Right hindlimb (tissue), 1 donor: ENCODE results near the gene ANO10.
"Not testable (repeated sequence)": the region's sequence is repeated elsewhere in the genome, so short reads cannot be mapped to it uniquely, and the experiment has no call there.

ENCODE experiments used
- DNase-seq: peaks from one replicate; pipeline ENCODE4 v3.0.0-alpha.2; 2018

The ANO10 gene

DNA sequence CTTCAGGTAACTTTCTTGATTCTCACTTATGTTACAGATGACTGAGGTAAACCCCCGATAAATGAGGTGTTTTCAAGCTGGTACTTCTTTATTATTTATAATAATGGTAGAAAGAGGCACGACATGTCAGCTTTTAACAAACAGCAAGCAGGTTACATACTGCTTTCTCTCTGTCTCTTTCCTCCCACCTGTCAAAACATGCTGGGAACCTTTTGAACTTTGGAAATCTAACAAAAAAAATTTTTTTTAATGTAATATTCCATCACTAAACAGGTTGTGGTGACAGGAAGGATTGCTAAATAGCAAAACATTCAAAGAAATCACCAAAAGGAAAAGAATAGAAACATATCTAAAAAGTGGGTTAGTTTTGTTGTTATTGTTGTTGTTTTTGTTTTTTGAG is 48.2 kb downstream of the ANO10 start:
- DNase-seq, result no peak

DNA sequence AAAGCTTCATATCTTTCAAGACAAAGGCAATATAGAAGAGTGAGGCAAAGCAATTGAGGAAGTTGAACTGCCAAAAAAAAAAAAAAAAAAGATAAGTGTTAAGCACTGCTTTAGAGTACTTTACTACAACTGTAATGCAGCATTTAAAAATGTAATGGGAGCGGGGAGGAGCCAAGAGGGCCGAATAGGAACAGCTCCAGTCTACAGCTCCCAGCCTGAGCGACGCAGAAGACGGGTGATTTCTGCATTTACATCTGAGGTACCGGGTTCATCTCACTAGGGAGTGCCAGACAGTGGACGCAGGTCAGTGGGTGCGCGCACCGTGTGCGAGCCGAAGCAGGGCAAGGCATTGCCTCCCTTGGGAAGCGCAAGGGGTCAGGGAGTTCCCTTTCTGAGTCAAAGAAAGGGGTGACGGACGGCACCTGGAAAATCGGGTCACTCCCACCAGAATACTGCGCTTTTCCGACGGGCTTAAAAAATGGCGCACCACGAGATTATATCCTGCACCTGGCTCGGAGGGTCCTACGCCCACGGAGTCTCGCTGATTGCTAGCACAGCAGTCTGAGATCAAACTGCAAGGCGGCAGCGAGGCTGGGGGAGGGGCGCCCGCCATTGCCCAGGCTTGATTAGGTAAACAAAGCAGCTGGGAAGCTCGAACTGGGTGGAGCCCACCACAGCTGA is 56.0 kb downstream of the ANO10 start:
- not testable (repeated sequence) for DNase-seq

DNA sequence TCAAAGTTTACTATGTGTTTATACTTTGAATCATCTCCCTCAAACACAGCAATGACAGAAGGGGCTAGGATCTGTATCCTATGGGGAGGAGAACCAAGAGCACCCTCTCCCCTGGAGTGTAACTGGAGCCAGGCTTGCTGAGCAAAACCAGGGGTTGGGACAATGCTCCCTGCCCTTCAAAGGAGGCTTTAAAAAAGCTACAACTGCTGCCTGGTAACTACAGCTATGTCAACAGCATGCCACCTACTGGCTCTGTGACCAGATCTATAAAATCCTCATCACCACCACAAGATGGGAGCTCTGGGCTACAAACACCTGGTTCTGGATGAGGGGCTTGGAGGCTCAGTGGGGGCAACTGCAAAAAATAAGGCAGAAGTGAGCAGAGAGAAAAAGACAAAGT is 61.9 kb downstream of the ANO10 start:
- no peak for DNase-seq

DNA sequence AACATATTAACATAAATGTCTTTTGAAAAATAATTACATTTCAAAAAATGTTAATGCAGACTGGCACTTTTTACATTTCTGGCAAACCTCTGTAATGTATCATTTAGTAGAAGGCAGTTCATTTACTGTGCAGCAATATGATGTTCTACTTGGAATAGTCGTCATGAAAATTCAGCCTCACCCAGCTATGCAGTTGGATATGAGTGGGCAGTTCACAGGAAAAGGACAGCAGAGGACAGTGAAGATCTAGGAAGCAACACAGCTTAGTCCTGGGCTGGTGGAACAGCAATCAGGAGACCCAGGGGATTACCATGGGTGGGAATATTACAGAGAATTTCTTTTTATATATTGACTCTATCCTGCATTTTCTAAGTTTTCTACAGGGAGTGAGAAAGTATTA is 63.6 kb downstream of the ANO10 start:
- no peak for DNase-seq

GRCh38 chr3:43549626-43550290 is 72.1 kb downstream of the ANO10 start:
- DNase-seq, result no peak

- DNase-seq, result not testable (repeated sequence)
These were observed 77.5 kb downstream of the ANO10 start for GRCh38 chr3:43544277-43544676.

- no peak for DNase-seq
These were observed 79.3 kb downstream of the ANO10 start for GRCh38 chr3:43542328-43543043.

DNA sequence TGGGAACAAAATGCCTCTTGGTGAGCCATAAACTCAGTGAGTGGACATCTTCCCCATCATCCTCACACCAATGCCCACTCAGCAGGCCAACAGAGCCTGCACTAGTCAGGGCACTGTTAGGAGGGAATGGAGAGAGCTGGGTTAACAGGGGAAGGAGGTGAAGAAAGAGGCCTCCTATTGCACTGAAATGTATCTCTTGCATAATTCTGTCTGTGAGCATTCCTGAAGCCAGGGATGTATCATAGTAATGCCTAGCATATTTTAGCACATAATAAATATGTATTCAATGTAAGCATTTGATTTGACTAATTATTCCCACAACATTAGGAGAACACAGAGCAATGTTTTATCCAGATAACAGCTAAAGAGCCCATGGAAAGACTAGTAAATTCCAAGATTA is 81.2 kb downstream of the ANO10 start:
- no peak for DNase-seq

GRCh38 chr3:43539321-43539720 is 82.5 kb downstream of the ANO10 start:
- no peak for DNase-seq

DNA sequence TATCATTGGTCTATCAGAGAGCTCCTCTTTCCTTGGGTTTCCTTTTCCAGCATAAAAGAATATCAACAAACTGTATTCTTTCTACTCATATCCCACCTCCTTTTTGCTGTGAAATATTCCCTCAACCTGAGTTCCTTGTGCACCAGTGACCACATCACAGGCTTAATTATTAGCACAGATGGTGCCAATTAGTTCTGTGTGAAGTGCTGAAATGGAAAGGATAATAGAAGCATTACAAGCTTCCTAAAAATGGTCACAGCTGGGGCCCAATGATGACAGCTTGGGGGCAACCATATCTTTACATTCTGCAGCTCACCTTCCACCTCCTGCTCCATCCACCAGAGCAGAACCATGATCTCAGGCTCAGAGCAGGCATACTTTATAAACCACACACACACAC is 84.6 kb downstream of the ANO10 start:
- DNase-seq, result no peak

DNA sequence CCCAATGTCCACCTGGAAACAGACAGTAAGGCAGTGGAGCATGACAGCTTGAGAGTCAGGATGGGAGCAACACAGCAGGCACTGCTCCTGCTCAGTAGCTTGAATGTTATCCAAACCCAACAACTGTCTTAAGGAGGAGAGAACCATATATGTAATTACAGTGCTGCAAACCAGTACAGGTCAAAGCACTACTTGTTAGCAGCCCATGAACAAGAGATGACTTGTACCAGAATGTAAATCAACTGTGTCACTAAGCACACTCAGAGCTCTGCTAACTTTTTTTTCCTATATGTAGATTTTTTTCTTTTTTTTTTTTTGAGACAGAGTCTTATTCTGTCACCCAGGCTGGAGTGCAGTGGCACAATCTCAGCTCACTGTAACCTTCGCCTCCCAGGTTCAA is 87.1 kb downstream of the ANO10 start:
- no peak for DNase-seq

DNA sequence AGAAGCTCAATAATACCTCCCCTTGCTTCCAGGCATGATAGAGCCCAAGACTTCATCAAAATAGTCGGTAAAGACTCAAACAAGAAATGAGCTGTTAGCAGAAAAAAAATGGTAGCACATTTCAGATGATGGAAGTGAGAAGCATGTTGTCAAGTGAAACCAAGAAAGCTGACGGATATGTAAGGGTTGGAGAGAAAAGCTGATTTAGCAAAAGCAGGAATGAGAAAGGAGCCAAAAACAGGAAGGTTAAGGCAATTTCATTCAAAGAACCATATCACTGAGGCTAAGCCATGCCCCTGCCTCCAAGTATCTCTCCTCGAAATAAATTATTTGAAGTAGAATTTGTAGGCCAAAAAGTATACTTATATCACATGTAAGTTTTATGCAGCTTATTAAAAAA is 88.8 kb downstream of the ANO10 start:
- no peak for DNase-seq

DNA sequence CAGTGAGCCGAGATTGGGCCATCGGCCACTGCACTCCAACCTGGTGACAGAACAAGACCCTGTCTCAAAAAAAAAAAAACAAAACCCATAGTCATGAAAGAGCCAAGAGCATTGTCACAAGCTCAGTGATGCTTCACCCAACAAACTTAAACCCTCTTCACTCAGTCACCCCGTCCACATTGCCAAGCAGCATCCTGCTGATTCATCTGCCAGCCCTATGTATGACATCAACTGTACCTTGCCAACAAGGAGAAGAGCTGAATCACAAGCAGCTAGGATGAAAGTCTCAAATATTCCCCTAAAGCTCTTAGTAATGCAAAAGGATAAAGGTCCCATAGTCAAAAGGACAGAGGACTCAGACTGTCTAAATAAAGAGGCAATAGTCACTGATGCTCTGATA is 90.0 kb downstream of the ANO10 start:
- no peak for DNase-seq

GRCh38 chr3:43528498-43529099 is 93.2 kb downstream of the ANO10 start:
- DNase-seq, result no peak

DNA sequence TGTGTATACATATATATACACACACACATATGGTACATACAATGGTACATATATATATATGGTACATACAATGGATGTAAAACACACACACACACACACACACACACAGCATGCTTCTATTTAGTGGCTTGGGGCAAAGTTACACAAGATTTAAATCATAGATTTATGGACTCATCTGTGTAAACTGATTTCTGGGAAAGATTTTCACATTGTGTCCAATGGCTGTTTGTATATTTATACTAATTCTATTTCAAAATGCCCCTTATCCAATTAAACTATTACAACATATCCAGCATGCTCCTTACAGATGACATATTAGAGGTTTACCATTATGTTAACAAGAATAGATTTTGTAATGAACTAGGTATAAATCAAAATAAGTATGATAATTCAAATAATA is 94.9 kb downstream of the ANO10 start:
- DNase-seq, result no peak

DNA sequence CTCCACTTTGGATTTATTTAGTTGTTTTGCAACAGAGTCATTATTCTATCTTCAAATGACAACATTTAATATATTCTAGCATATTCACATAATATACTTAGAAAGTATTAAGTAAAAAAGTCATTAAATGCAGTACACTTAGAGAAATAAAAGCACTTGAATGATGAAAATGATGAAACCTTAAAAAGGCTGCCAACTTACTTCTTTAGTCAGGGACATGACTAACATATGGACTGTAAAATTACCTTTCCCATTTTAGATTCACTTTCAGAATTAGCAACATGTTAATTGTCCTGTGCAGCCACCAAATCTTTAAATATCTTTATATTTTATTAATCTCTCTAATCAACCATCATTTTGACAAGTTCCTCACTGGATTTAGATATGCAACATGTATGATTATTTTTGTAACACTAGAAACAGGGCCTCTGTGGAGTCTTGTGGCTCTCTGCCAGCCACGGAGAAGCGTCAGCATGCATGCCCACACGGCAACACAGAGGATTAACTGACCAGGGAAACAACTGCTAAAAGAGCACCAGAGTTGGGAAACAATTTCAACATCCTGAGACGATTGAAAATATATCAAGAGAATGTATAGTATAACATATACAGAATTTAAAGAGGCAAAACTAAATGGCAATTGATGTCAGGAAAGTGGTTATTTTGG is 95.7 kb downstream of the ANO10 start:
- DNase-seq, result no peak

DNA sequence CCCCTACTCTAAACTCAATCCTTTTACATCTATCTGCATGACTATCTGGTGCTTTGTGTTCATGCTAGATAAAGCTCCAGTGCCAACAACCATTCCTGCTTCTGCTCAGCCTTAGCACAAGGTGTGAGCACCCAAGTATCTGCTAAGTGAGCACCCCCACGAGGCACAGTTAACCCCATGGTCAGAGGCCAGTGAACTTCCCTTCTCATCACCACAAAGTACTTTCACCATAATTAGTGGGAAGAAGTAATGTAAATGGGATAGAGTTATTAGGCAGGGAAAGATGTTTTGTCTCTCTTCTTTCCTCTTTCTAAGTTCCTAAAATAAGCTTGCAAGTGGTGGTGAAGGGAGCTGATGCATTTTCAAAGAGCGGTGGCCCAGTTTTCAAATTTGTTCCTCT is 96.4 kb downstream of the ANO10 start:
- no peak for DNase-seq

DNA sequence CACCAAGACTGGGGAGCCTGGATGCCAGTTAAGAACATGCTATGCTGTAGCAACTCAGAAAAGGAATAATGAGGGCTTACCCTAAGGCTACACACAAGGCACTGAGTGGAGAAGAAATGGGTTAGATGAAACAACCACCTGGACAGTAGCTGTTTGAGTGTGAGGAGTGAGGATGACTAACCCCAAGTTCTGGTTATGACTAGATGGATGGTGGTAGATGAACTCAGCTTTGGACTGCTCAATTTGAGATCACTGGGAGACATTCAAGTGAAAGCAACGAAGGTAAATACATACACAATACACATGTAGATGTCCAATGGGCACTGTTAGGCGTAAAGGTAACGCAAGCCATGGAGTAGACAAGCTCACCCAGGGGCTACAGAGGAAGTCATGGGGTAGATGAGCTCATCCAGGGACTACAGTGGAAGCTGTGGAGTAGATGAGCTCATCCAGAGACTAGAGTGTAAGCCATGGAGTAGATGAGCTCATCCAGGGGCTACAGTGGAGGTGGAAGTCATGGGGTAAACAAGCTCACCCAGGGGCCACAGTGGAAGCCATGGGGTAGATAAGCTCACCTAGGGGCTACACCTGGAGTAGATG is 98.3 kb downstream of the ANO10 start:
- DNase-seq, result no peak

DNA sequence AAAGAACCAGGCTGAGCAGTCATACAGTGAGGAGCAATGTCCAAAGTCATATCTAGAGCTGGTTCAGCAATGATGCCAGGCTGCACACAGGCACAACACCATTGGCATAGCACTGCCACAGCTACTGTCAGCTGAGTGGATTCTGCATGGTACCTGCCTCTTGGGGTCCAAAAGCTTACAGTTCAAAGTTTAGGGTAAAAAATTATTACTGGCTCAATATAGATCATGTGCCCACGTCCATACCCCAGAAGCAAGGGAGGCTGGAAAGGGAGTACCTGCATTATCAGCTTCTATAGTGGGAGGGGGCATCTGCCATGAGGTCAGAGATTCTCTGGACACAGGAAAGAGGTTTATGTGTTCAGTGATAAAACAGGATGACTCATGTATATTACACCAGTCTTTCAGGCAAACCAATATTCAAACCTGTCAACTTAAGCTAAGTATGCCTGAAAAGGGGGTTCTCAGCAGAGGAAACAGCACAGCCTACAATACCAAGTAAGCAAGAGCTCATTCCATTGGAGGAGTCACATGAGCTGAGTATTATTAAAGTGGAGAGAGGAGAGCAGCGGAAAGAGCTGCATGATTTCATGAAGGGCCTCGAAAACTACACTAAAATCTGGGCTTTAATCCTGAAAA is 99.0 kb downstream of the ANO10 start:
- no peak for DNase-seq

DNA sequence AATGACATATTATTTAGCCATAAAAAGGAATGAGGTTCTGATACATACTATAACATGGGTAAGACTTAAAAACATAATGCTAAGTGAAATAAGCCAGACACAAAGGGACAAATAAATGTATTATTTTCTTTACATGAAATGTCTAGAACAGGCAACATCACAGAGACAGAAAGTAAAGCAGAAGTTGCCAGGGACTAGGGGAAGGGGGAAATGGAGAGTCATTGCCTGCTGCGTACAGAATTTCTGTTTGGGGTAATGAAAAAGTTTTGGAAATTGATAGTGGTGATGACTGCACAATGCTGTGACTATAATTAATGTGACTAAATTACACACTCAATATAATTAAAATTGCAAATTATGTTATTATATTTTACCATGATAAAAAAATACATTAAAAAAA is 99.9 kb downstream of the ANO10 start:
- DNase-seq, result no peak

DNA sequence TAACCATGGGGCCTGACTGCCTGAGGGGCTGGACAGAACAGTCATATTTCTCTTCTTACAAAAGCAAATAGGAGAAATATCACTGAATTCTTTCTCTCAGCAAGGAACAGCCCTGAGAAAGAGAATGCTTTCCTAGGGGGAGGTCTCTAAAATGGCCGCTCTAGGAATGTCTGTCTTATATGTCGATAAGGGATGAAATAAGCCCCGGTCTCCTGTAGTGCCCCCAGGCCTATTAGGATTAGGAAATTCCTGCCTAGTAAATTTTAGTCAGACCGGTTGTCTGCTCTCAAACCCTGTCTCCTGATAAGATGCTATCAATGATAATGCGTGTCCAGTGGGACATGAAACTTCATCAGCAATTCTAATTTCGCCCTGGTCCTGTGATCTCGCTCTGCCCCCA is 103.3 kb downstream of the ANO10 start:
- not testable (repeated sequence) for DNase-seq

DNA sequence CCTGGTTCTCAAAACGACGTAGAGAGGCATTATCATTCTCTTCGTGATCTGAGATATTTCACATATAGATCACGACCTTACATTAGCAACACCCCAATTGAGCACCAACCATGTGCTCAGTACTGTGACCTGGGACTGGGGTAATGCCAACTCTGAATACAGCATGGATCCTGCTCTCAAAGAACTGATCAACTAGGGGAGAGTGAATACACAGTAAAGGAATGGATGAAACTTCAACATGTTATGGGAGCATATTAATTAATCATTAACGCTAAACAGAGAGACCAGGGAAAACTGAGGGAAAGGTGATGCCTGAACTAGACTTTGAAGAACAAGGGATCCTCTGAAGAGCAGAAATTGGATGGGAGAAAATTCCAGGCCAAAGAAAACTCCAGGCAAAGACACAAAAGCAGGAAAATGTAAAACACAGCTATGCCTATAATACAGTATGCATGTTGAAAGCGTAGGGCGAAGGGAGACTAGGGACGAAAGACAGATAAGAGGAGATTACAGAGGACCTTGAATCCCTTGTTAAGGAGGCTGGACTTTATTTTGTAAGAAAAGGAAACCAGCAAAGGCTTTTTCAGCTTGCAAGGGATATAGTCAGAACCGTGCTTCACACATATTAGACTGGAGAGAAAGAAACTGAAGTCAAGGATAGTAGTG is 105.7 kb downstream of the ANO10 start:
- DNase-seq, result no peak
